H1 (cell line): ENCODE results near the gene LIG3. TPM values are rescaled to one million over a fixed set of nuclear protein-coding genes. Genes with fewer than 3 reads are reported as not detected.

Experiments used
- CTCF ChIA-PET: fragments of 300-600 bp; sonication (Branson Sonifier 250); formaldehyde crosslinking; loops from one replicate; lab custom pipeline; 2021; ENCODE audit not compliant: partially characterized antibody; lab: Charles Lee
- POLR2A ChIA-PET: fragments of 300-600 bp; sonication (Branson Sonifier 250); formaldehyde crosslinking; loops from one replicate; lab custom pipeline; 2021; ENCODE audit warnings: inconsistent platforms; ENCODE audit not compliant: partially characterized antibody; lab: Charles Lee
- DNase-seq, 2 experiments: peaks; one replicate each; pipeline versions ENCODE4 v3.0.0 to v3.0.0-alpha.2; 2010 to 2022; ENCODE audit warnings: low spot score in 2 of 2, low read depth in 1 of 2, mixed read lengths in 1 of 2
- FAIRE-seq: peaks from 2 replicates; lab custom pipeline; 2011; peaks lifted over from hg19 to GRCh38; lab: Jason Lieb, UNC
- H2AFZ ChIP-seq: 2 replicates; pipeline ENCODE4 v1.8.1; 2012; ENCODE audit warnings: low read length, inconsistent platforms
- H2AK5ac ChIP-seq: 2 replicates; pipeline ENCODE4 v1.6.1; 2013; ENCODE audit warnings: low read depth, low read length
- H2BK120ac ChIP-seq: replicated peaks from 2 replicates; pipeline ENCODE3; 2013; ENCODE audit warnings: low read depth, low read length, inconsistent platforms
- H2BK12ac ChIP-seq: 2 replicates; pipeline ENCODE4 v1.6.1; 2013; ENCODE audit warnings: low read depth, low read length
- H2BK15ac ChIP-seq: 2 replicates; pipeline ENCODE4 v1.6.1; 2013; ENCODE audit warnings: low read length
- H2BK20ac ChIP-seq: 2 replicates; pipeline ENCODE4 v1.6.1; 2013; ENCODE audit warnings: low read length
- H2BK5ac ChIP-seq: 2 replicates; pipeline ENCODE4 v1.6.1; 2013; ENCODE audit warnings: low read depth, low read length
- H3K14ac ChIP-seq: 2 replicates; pipeline ENCODE4 v1.6.1; 2013; ENCODE audit warnings: inconsistent platforms; ENCODE audit not compliant: insufficient read length
- H3K18ac ChIP-seq: 2 replicates; pipeline ENCODE4 v1.6.1; 2013; ENCODE audit warnings: low read length; ENCODE audit errors: extremely low read depth
- H3K23ac ChIP-seq: 2 replicates; pipeline ENCODE4 v1.6.1; 2013; ENCODE audit warnings: inconsistent platforms; ENCODE audit not compliant: insufficient read length
- H3K23me2 ChIP-seq: 2 replicates; pipeline ENCODE4 v1.6.1; 2013; ENCODE audit warnings: low read depth, low read length
- H3K27ac ChIP-seq: 2 replicates; pipeline ENCODE4 v1.6.1; 2011; ENCODE audit warnings: low read depth, low read length, inconsistent platforms
- H3K27me3 ChIP-seq, 4 experiments: replicated peaks in 1 of 4; 1 replicate in 1 of 4; 2 replicates in 3 of 4; pipeline versions ENCODE4 v1.6.1 to v1.8.1; 2011 to 2013; ENCODE audit warnings: low read length in 3 of 4, mild to moderate bottlenecking in 3 of 4, inconsistent platforms in 2 of 4, mixed read lengths in 2 of 4, moderate library complexity in 1 of 4; ENCODE audit not compliant: control insufficient read depth in 3 of 4, insufficient read depth in 3 of 4; ENCODE audit errors: extremely low read depth in 1 of 4
- H3K36me3 ChIP-seq, 4 experiments: 2 replicates each; pipeline versions ENCODE4 v1.6.1 to v1.8.1; 2011 to 2013; ENCODE audit warnings: mild to moderate bottlenecking in 4 of 4, low read length in 3 of 4, moderate library complexity in 2 of 4, control low read depth in 1 of 4, inconsistent platforms in 1 of 4; ENCODE audit not compliant: insufficient read depth in 4 of 4, control insufficient read depth in 2 of 4
- H3K4ac ChIP-seq: replicated peaks from 2 replicates; pipeline ENCODE3; 2013; ENCODE audit warnings: low read length, low read depth, mixed read lengths, inconsistent platforms; ENCODE audit not compliant: insufficient read length
- H3K4me1 ChIP-seq, 4 experiments: replicated peaks in 1 of 4; 1 replicate in 1 of 4; 2 replicates in 3 of 4; pipeline versions ENCODE4 v1.6.1 to v1.8.1; 2011 to 2013; ENCODE audit warnings: low read length in 3 of 4, inconsistent platforms in 2 of 4, mixed read lengths in 1 of 4; ENCODE audit not compliant: insufficient read depth in 4 of 4, control insufficient read depth in 3 of 4
- H3K4me2 ChIP-seq, 2 experiments: 2 replicates each; pipeline versions ENCODE4 v1.6.1 to v1.8.1; 2011 to 2013; ENCODE audit warnings: low read depth in 2 of 2, low read length in 2 of 2, control low read depth in 1 of 2, inconsistent platforms in 1 of 2, mild to moderate bottlenecking in 1 of 2; ENCODE audit not compliant: insufficient read depth in 1 of 2
- H3K4me3 ChIP-seq, 4 experiments: fragments of 200-600, 300-600 bp in 1 of 4; sonication (generic), shearing (Covaris generic), sonication (Bioruptor Twin) in 1 of 4; 2 replicates each; pipeline versions ENCODE4 v1.5.1 to v1.8.1; 2011 to 2016; ENCODE audit warnings: low read length in 4 of 4, low read depth in 3 of 4, control low read depth in 2 of 4, inconsistent platforms in 2 of 4, mild to moderate bottlenecking in 2 of 4, mixed read lengths in 1 of 4, moderate library complexity in 1 of 4; ENCODE audit not compliant: insufficient read depth in 2 of 4; ENCODE audit errors: extremely low read depth in 1 of 4
- H3K56ac ChIP-seq: replicated peaks from 2 replicates; pipeline ENCODE3; 2013; ENCODE audit warnings: low read depth, mild to moderate bottlenecking, mixed read lengths, low read length, inconsistent platforms; ENCODE audit not compliant: insufficient read length
- H3K79me1 ChIP-seq: 2 replicates; pipeline ENCODE4 v1.6.1; 2013; ENCODE audit warnings: low read depth, low read length, control low read depth
- H3K79me2 ChIP-seq, 2 experiments: 2 replicates each; pipeline versions ENCODE4 v1.6.1 to v1.8.1; 2012 to 2013; ENCODE audit warnings: low read length in 2 of 2, mild to moderate bottlenecking in 2 of 2, inconsistent platforms in 1 of 2; ENCODE audit not compliant: insufficient read depth in 2 of 2, control insufficient read depth in 1 of 2
- H3K9ac ChIP-seq, 4 experiments: replicated peaks in 1 of 4; 1 replicate in 1 of 4; 2 replicates in 3 of 4; pipeline versions ENCODE4 v1.6.1 to v1.8.1; 2011 to 2013; ENCODE audit warnings: low read depth in 3 of 4, low read length in 3 of 4, control low read depth in 2 of 4, mild to moderate bottlenecking in 2 of 4, moderate library complexity in 2 of 4, inconsistent platforms in 1 of 4; ENCODE audit errors: extremely low read depth in 1 of 4
- H3K9me3 ChIP-seq, 2 experiments: 2 replicates each; pipeline versions ENCODE4 v1.6.1 to v1.8.1; 2012 to 2013; ENCODE audit warnings: mild to moderate bottlenecking in 2 of 2, moderate library complexity in 2 of 2, control low read depth in 1 of 2, inconsistent platforms in 1 of 2, low read depth in 1 of 2, low read length in 1 of 2, mixed read lengths in 1 of 2; ENCODE audit not compliant: insufficient read depth in 2 of 2
- H4K20me1 ChIP-seq, 2 experiments: replicated peaks in 1 of 2; 2 replicates each; pipeline versions ENCODE3 to v1.8.1; 2011 to 2013; ENCODE audit warnings: inconsistent platforms in 2 of 2, low read length in 2 of 2, mild to moderate bottlenecking in 1 of 2; ENCODE audit not compliant: insufficient read depth in 2 of 2, control insufficient read depth in 1 of 2
- H4K5ac ChIP-seq: 2 replicates; pipeline ENCODE4 v1.6.1; 2013; ENCODE audit warnings: low read length, low read depth, mixed read lengths, inconsistent platforms; ENCODE audit not compliant: insufficient read length
- H4K8ac ChIP-seq: 2 replicates; pipeline ENCODE4 v1.8.0; 2013; ENCODE audit warnings: mild to moderate bottlenecking, moderate library complexity, low read length, inconsistent platforms; ENCODE audit not compliant: insufficient read depth; ENCODE audit errors: extremely low read depth
- H4K91ac ChIP-seq: replicated peaks from 2 replicates; pipeline ENCODE3; 2013; ENCODE audit warnings: low read length, mixed read lengths, inconsistent platforms; ENCODE audit not compliant: insufficient read length
- CTBP2 ChIP-seq: IDR thresholded peaks from 2 replicates; pipeline ENCODE4 v1.7.0; 2011; ENCODE audit warnings: borderline replicate concordance, mild to moderate bottlenecking, moderate library complexity, mixed read lengths, low read length; ENCODE audit not compliant: insufficient read depth, insufficient read length
- WGBS, 2 experiments: shearing (Covaris generic) in 1 of 2; methylation state at CpG; one replicate each; pipeline versions ENCODE4 v1.1.6 to v1.1.7; 2013 to 2015; ENCODE audit warnings: low lambda C conversion rate in 2 of 2, mixed read lengths in 2 of 2, inconsistent platforms in 1 of 2, low coverage in 1 of 2, missing lambda C conversion rate in 1 of 2; ENCODE audit not compliant: insufficient replicate concordance in 2 of 2, insufficient coverage in 1 of 2, insufficient read length in 1 of 2; ENCODE audit errors: extremely low coverage in 1 of 2, missing lambda C conversion rate in 1 of 2; 5-methylcytosine and 5-hydroxymethylcytosine counted together
- polyA plus RNA-seq, 7 experiments: library from polyadenylated mRNA; depleted of rRNA in 3 of 7; stranded (reverse) in 5 of 7; unstranded in 2 of 7; fragments of >200 nt in 5 of 7; fragments of 200-250 nt in 2 of 7; gene quantifications; 1 replicate in 5 of 7; 2 replicates in 1 of 7; 4 replicates in 1 of 7; pipeline versions ENCODE4 v1.2.1 to v1.2.3, GENCODE V29; 2011 to 2013; ENCODE audit warnings: missing spikeins in 2 of 7, mixed read lengths in 2 of 7
- total RNA-seq: library from RNA; stranded (reverse); fragmentation: NEBNext Ultra II Directional; extraction: Animal tissue kit (Norgen Biotek cat#: 25700); gene quantifications from 2 replicates; pipeline ENCODE4 v1.2.1, GENCODE V29; 2021

LIG3 gene
- total and polyA plus RNA-seq, 2 of the 8 experiments (the other 6 are each of a cell fraction or from before 2014, with no cell fraction given): 63.6 to 89.3 TPM

DNA sequence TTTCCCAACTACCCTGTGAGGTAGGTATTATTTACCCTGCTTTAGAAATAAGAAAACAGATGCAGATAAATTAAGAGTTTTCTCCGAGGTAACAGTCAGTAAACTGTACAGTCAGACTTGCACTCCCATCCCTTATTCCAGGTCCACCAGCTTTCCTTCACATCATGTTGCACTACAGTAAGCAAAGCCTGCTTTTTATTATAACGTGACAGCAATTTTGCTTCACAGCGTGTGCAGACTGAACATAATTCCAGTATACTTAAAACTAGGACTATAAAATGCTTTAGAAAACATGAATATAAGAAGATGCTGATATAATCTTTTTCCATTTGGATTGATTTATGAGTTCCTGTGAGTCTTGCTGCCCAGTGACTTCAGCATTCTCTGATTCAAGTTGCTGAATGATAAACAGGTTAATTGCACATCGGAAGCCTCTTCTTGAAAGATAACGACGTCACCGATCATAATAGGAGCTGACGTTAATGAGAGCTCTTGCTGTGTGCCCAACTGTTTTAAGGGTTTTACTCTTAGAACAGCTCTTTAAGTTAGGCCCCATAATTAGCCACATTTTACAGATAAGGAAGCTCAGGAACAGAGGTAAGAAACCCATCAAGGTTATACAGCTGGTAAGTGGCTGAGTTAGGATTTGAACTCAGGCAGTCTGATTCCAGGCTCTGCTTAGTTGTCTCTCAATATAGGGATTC, 1.4 kb downstream of the LIG3 start:
- no peak overlapping the region for H4K8ac ChIP-seq
- ChIA-PET CTCF (interaction anchor here (0.6 to 1.6 kb wide), 5 partner anchors 9 to 452 kb away, joined by 3 to 8 read pairs (median 3); partner anchors contain the start of gene RAD51D), POLR2A (interaction anchor here (0.6 to 4.9 kb wide), 24 partner anchors 10 to 160 kb away, joined by 3 to 44 read pairs (median 6); partner anchors contain the start of genes CCT6B, FNDC8, RAD51D and RFFL)
- peak overlapping the region; percentile 72 to 98 (median 76) for H3K4me3 ChIP-seq
- peaks cover 5% of the 10 kb centered on the region; the same call in 1 of the 2 replicates for H3K79me1 ChIP-seq
- H3K27ac ChIP-seq: no peak overlapping the region
- H2AK5ac ChIP-seq: no peak overlapping the region
- no peak overlapping the region for H2BK12ac ChIP-seq
- DNase-seq (no peak), FAIRE-seq (no peak)
- peaks cover 3 to 51% of the 10 kb centered on the region in 2 experiments for H3K79me2 ChIP-seq
- peaks cover 1 to 2% of the 10 kb centered on the region in 2 experiments for H4K20me1 ChIP-seq
- no peak overlapping the region for H2AFZ ChIP-seq
- H3K4me1 ChIP-seq: peaks cover 0 to 6% (median 4%) of the 10 kb centered on the region in 4 experiments; a peak in 4 of 7 replicates
- no peak overlapping the region for H3K4ac ChIP-seq
- H3K23ac ChIP-seq: no peak overlapping the region
- H3K36me3 ChIP-seq: peaks cover 0 to 31% (median 11%) of the 10 kb centered on the region in 4 experiments; a peak in 6 of 8 replicates
- H3K9me3 ChIP-seq: no peaks in the 10 kb centered on the region
- H2BK5ac ChIP-seq: no peak overlapping the region
- peak overlapping the region; percentile 67 to 90 for H3K4me2 ChIP-seq
- no peak overlapping the region for H3K18ac ChIP-seq
- H3K23me2 ChIP-seq: no peaks in the 10 kb centered on the region; the same call in 1 of the 2 replicates
- no peak overlapping the region for H4K91ac ChIP-seq
- no peak overlapping the region for H2BK120ac ChIP-seq
- peak overlapping the region; percentile 57 to 98 (median 94) for H3K9ac ChIP-seq
- H3K14ac ChIP-seq: no peak overlapping the region
- no peak for TF ChIP-seq CTBP2
- no peaks in the 10 kb centered on the region for H3K27me3 ChIP-seq
- H4K5ac ChIP-seq: no peak overlapping the region
- no peak overlapping the region for H2BK20ac ChIP-seq
- WGBS, 2 experiments: 76% methylated on average over 8 of the region's 8 CpGs; no CpG with 5 or more reads in 1 of the 2 experiments
- H2BK15ac ChIP-seq: no peak overlapping the region
- H3K56ac ChIP-seq: no peak overlapping the region
